Right kidney (tissue), 1 donor: Measurements from ENCODE around the gene CSK.

Experiments used
- DNase-seq: peaks from one replicate; pipeline ENCODE4 v3.0.0-alpha.2; 2016

CSK gene

DNA sequence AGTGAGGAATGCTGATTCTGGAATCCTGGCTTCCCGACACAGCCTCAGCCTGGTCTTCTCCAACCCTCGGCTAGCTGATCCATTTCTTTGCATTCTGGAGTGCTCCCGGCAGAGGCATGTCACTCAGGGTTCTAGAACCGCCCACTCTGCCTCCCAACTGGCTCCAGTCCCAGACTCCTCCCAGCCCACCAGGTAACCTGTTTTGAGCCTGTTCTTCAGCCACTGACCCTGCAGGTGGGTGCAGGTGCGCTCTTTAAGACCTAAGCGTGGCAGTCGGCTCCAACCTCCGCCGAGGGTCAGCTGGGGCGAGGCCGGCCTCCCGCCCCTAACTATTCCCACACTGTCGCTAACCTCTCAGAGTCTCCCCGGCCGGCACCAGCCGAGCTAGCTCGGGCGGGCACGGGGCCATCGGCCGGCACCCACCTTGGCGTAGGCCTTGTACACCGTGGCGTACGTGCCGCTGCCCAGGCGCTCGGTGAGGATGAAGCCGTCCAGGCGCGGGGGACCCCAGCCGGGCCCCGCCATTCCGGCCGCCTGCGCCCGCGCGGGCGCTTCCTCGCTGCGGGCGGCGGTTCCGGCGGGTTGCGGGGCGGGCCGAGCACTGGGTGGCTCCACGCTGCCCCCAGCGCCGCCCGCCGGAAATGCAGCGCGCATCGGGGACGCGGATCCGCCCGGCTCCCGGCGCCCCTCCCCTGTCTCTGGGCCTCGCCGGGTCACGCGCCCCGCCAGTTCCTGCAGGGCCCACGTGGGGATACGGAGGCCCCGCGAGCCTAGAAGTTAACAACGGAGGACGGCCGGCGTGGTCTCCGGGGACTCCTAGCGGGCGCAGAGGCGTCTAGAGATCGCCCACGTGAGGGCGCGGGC is 60.9 kb downstream of the CSK start, which contains the start of gene ULK3:
TSS of gene ULK3 (minus strand) at position 576 of the 864 bp plus-strand sequence. CDS start at position 525, 51 bp downstream.
- peak; percentile 96 for DNase-seq

DNA sequence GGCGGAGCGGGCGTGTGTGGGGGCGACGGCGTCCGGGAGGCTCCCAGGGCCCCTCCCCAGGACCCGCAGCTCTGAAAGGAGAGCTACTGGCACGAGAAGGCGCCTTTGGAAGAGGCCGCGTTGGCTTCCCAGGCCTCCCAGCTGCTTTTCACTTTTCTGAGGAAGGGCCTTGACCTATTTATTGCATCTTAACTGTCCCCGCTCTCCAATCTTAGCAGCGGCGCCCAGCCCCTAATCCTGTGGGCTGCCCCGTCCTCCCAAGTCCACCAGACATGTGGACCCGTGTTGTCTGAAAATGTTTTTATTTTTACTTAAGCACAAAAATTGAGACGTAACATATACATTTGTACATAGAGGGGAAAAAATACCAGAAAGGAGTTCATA is 61.6 kb downstream of the CSK start:
- no peak for DNase-seq

DNA sequence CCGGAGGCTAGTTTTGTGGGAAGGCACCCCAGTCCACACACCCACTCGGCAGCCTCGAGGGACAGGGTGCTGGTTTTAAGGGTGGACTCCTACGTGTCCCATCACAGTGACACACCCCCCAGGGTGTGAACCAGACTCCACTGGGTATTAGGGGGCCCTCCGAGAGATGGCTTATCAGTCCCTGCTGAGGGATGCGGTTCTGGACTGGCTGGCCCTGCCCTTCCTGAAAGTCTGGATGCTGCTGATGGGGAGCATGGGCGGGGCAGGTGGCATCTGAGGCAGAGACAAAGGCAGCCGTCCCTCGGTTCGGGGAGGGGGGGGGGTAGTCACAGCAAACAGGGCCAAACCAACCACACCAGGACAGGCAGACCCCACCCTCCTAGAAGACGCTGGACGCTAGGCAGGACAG is 62.0 kb downstream of the CSK start:
- no peak for DNase-seq

DNA sequence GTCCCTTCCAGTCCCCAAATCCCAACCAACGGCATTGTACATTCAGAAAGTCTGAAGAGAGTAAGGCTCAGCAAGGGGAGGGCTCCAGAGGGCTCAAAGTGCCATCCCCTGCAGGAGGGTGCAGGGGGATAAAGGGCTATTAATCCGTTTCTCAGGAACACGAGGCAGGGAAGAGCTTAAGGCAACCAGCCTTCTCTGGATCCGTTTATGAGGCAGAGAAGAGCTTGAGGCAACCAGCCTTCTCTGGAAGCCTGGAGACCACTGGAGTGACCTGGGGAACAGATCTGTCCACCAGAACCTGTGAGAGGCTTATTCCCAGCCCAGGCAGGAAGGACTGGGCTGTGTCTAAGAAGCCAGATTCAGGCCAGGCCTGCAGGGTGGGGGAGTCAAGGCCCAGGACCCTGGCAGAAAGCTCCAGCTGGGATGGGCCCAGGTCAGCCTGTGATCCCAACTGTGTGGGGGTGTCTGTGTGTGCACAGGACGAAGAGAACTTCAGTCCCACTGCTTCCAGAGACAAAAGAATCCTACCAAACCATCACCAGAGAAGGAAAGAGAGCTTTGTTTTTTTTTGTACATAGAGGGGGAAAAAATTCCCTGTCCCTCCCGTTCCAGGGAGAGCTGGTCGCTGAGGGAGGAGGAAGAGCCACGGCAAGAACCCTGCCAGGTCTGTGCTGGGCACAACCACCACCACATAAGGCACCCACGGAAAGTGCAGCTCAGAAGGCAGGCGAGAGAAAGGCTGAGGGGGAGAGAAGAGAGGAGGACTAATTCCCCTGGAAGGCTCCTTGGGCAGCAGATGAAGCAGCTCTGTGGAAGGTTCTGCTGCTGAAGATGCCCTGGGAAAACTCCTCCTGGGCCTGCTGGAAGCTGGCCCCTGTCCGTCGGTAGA is 62.7 kb downstream of the CSK start:
- no peak for DNase-seq

DNA sequence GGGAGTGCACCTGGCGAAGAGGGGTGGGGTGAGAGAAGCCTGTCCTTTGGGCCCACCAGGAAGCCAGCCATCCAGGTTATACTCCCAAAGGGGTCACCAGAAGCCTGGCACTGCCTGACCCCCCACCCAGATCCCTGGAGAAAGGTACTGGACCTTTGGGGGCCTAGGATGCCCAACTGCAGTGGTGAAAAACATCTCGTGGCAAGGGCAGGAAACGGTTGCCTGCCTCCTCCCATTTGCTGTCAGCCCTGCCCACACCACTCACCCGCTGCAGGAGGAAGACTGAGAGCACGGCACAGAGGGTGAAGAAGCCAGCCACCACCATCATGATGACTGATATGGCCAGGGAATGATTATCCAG is 63.3 kb downstream of the CSK start:
- no peak for DNase-seq

DNA sequence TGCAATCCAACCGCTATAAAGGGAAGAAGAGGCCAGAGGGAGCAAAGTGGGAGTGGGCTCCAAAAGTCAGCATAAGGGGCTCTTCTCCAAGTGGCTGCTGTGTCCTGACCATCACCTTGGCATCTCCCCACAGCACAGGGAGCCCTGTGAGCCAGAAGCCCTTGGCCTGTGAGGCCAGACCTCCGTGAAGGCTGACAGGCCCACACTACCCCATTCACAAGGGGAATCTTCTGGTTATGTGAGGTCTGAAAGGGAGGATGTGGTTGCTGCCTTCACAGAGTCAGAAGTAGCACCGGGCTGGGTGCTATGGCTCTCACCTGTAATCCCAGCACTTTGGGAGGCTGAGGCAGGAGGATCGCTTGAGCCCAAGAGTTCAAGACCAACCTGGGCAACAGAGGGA is 63.7 kb downstream of the CSK start:
- DNase-seq: no peak

DNA sequence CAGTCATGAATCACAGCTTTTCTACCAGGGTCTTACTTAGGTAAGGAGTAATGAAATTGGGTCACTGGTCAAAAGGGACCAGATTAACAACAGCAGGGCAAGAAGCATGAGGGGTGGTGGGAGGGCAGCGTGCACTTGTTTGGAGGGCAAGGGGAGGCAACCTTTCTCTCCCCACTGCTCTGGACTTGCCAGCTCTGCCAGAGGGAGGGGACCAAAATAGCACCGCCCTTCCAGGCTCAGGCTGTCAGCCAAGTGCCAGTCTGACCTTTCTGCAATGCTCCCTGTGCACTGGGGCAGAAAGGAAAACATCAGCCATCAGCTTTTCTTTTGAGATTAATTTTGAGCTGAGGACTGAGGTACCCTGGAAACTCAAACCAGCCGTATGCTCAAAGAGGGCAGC is 65.6 kb downstream of the CSK start:
- DNase-seq: peak; percentile 45

DNA sequence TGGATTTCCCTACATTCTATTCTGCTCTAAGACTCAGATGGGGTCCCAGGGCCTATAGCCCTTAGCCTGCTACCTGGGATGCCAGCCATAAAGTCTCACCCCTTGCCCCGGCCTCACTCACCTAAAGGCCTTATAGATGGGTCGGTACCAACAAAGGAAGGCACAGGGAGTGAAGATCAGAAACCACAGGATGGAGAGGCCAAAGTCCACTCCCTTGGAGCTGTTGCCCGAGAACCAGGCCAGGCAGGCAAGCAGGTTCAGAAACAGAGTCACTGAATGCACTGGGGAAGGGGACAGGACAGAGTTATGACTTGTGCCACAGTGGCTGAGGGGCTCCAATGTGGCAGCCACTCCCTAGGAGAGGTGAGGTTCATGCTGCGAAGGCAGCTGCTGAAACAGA is 68.5 kb downstream of the CSK start:
- DNase-seq: no peak

DNA sequence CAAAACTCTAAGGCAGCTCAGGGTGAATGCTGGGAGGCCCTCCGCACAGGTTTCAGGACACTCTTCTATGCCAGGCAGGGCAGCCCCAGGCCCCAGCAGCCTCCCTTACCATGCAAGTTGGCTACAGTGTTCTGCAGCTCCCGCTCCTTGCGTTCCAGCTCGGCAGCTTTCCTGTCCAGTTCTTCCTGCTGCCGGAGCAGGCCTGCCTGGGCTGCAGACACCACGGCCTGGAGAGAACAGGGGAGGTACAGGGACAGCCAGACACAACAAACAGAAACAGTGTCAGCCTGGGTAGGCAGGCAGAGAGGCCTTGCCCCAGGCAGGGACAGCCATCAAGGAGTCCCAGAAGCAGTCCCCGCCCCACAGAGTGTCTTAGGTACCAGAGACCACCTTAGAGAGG is 70.1 kb downstream of the CSK start:
- DNase-seq: no peak
